Ectodermal cell (in vitro differentiated cells): Measurements from ENCODE around the gene ZSCAN16. TPM values are rescaled to one million over a fixed set of nuclear protein-coding genes. Genes with fewer than 3 reads are reported as not detected.
"Not testable (repeated sequence)": the region's sequence is repeated elsewhere in the genome, so short reads cannot be mapped to it uniquely, and the experiment has no call there.

Source experiments
- H3K27ac ChIP-seq: 2 replicates; pipeline ENCODE4 v1.7.0; 2013; ENCODE audit warnings: mild to moderate bottlenecking, low read depth, low read length; ENCODE audit not compliant: insufficient read depth, poor library complexity, severe bottlenecking
- H3K27me3 ChIP-seq: 2 replicates; pipeline ENCODE4 v1.7.0; 2013; ENCODE audit warnings: mild to moderate bottlenecking, low read length; ENCODE audit not compliant: insufficient read depth, control insufficient read depth, poor library complexity, severe bottlenecking
- H3K36me3 ChIP-seq: one replicate; pipeline ENCODE4 v1.7.0; 2013; ENCODE audit warnings: low read length; ENCODE audit not compliant: control insufficient read depth, insufficient read depth
- H3K4me1 ChIP-seq: one replicate; pipeline ENCODE4 v1.7.0; 2013; ENCODE audit warnings: low read length; ENCODE audit not compliant: control insufficient read depth, insufficient read depth
- H3K4me3 ChIP-seq: 2 replicates; pipeline ENCODE4 v1.7.0; 2013; ENCODE audit warnings: low read depth, low read length, control low read depth; ENCODE audit not compliant: insufficient read depth
- H3K9me3 ChIP-seq: 2 replicates; pipeline ENCODE4 v1.7.0; 2013; ENCODE audit warnings: mild to moderate bottlenecking, low read length, moderate library complexity; ENCODE audit not compliant: control insufficient read depth
- WGBS, 2 experiments: methylation state at CpG; one replicate each; pipeline ENCODE4 v1.1.7; 2013; ENCODE audit warnings: missing lambda C conversion rate in 2 of 2; 5-methylcytosine and 5-hydroxymethylcytosine counted together
- polyA plus RNA-seq, 4 experiments: library from polyadenylated mRNA; stranded (reverse); fragments of 50-300 nt; gene quantifications; one replicate each; pipeline ENCODE4 v1.2.3, GENCODE V29; 2013

ZSCAN16 gene
- polyA plus RNA-seq (2013, experiment 1 of 4): 5.9 TPM
- 5.9 TPM for polyA plus RNA-seq (2013, experiment 2 of 4)
- polyA plus RNA-seq (2013, experiment 3 of 4): 6.4 TPM
- 6.2 TPM for polyA plus RNA-seq (2013, experiment 4 of 4)

GRCh38 chr6:28124350-28124970, at the start of gene ZSCAN16:
ZSCAN16 (plus strand) TSS chr6:28124609; CDS start chr6:28125444, 835 bp downstream.
- 53 to 63% methylated on average over 28 of the region's 28 CpGs for WGBS, 2 experiments
- Histone ChIP-seq H3K4me3 (peak within 1 kb of the TSS; percentile 65), H3K27me3 (no peaks in the 10 kb centered on the region), H3K27ac (no peak within 1 kb of the TSS), H3K36me3 (no peaks in the 10 kb centered on the region), H3K9me3 (no peaks in the 10 kb centered on the region), H3K4me1 (no peaks in the 10 kb centered on the region)

DNA sequence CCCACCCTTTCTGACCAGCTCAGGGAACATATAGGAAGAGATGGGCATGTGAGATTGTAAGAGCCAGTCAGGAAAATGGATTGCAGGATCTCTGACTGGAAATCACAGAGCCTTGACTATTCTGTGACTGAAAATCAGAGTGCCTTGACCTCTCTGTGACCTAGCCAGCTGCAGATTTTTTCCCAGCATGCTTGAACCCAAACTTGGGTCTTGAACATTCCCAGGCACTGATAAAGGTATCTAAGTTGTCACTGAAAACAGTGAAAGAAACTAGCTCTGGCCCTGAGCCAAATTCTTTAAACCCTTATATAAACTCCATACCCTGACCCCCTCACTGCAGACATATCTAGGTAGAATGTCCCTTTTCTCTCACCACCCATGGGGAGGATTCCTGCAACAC, 46.4 kb upstream of the ZSCAN16 start:
- no peak overlapping the region for H3K27ac ChIP-seq
- H3K36me3 ChIP-seq: no peaks in the 10 kb centered on the region
- H3K9me3 ChIP-seq: no peaks in the 10 kb centered on the region
- H3K4me1 ChIP-seq: no peaks in the 10 kb centered on the region
- H3K27me3 ChIP-seq: no peaks in the 10 kb centered on the region
- H3K4me3 ChIP-seq: no peak overlapping the region

DNA sequence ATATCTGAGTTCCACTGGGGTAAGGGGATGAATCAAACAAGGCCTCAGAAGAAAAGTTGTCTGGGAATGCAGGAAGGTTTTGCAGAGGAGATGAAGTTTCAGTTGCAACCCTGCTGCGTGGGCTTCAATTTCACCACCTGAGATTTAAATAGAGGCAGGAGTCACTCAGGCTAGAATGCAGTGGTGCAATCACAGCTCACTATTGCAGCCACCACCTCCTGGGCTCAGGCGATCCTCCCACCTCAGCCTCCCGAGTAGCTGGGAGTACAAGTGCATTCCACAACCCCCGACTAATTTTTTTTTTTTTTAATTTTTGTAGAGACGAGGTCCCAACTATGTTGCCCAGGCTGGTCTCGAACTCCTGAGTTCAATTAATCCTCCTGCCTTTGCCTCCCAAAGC, 45.6 kb upstream of the ZSCAN16 start:
- Histone ChIP-seq H3K36me3 (no peaks in the 10 kb centered on the region), H3K27ac (no peak overlapping the region), H3K4me3 (no peak overlapping the region), H3K27me3 (no peaks in the 10 kb centered on the region), H3K9me3 (no peaks in the 10 kb centered on the region), H3K4me1 (no peaks in the 10 kb centered on the region)
- WGBS, 2 experiments: 86 to 94% methylated on average over 6 of the region's 6 CpGs

DNA sequence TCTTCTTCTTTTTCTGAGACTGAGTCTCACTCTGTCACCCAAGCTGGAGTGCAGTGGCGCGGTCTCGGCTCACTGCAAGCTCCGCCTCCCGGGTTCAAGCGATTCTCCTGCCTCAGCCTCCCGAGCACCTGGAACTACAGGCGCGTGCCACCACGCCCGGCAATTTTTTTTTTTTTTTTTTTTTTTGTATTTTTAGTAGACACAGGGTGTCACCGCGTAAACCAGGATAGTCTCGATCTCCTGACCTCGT, 44.1 kb upstream of the ZSCAN16 start, which contains the start of gene ZNF165:
Gene ZNF165, plus strand, starts transcription at position 188 of the 250 bp plus-strand sequence. CDS start 4,913 bp downstream, outside the sequence.
- H3K4me1 ChIP-seq, H3K9me3 ChIP-seq, H3K27me3 ChIP-seq, H3K36me3 ChIP-seq: not testable (repeated sequence)
- whole genome bisulfite sequencing, 2 experiments: 1 to 3% methylated on average over 12 to 15 of the region's 15 CpGs
- peak within 1 kb of the TSS; percentile 88 for H3K27ac ChIP-seq
- peak within 1 kb of the TSS; percentile 94 for H3K4me3 ChIP-seq

DNA sequence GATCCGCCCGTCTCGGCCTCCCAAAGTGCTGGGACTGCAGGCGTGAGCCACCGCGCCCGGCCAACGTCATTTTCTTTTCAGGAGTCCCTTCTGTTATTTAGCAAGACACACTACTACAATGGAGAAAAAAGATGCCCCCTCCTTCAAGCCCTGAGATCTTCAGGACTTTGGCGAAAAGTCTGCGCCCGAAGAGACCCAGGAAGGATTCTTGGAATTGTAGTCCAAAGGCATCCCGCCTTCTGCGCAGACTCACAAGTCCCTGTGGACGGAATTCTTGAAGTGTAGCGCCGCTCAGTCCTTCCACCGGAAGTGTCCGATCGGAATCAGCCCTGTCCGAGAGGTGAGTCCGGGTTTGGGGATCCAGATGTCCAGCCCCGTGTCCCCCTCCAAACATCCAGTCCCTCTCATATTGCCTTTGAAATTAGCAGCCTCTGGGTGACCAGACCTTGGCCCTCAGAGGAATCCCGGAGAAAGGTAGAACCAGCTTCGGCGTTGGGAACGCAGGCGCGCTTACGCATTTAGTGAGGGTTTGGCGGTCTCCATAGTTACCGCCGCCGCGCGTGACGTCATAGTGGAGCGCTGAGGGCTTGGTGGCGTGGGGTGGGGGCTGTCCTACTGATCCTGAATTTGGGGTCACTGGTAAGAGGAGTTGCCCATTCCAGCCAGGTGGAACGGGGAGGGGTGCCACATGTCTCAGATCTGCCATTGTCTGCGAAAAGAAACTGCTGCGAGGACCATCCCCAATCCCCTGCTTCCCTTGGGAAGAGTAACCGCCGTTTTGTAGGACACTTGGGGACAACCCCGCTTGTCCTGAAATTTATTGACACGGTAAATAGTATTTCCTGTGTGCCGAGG, 43.6 kb upstream of the ZSCAN16 start:
- 0 to 1% methylated on average over 46 of the region's 46 CpGs for WGBS, 2 experiments
- peak overlapping the region; percentile 94 for H3K4me3 ChIP-seq
- H3K9me3 ChIP-seq: no peaks in the 10 kb centered on the region
- H3K4me1 ChIP-seq: no peaks in the 10 kb centered on the region
- H3K27ac ChIP-seq: peak overlapping the region; percentile 88
- H3K27me3 ChIP-seq: no peaks in the 10 kb centered on the region
- no peaks in the 10 kb centered on the region for H3K36me3 ChIP-seq

DNA sequence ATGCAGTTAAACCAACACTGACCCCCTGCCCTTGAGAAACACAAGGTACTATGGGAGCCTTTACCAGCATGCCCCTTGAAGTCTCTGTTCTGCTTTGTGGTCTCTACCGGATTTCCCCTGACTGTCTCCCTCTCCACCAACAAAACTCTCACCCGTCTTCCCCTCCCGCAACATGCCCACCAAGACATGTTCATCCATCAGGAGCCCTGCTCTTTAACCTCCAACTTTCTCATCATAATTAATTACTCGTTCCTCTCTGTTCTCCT, 43.0 kb upstream of the ZSCAN16 start:
- no peaks in the 10 kb centered on the region for H3K4me1 ChIP-seq
- WGBS, 2 experiments: 28 to 30% methylated on average over 4 of the region's 4 CpGs

GRCh38 chr6:28082939-28083338, 41.5 kb upstream of the ZSCAN16 start:
- H3K4me3 ChIP-seq: no peak overlapping the region
- no peaks in the 10 kb centered on the region for H3K9me3 ChIP-seq
- H3K27ac ChIP-seq: no peak overlapping the region
- H3K4me1 ChIP-seq: no peaks in the 10 kb centered on the region
- no peaks in the 10 kb centered on the region for H3K36me3 ChIP-seq
- no peaks in the 10 kb centered on the region for H3K27me3 ChIP-seq

More for the DNA sequence above, 43.0 kb upstream of the ZSCAN16 start:
- Histone ChIP-seq H3K4me3 (peak overlapping the region; percentile 94), H3K36me3 (no peaks in the 10 kb centered on the region), H3K27me3 (no peaks in the 10 kb centered on the region), H3K27ac (no peak overlapping the region), H3K9me3 (no peaks in the 10 kb centered on the region)

DNA sequence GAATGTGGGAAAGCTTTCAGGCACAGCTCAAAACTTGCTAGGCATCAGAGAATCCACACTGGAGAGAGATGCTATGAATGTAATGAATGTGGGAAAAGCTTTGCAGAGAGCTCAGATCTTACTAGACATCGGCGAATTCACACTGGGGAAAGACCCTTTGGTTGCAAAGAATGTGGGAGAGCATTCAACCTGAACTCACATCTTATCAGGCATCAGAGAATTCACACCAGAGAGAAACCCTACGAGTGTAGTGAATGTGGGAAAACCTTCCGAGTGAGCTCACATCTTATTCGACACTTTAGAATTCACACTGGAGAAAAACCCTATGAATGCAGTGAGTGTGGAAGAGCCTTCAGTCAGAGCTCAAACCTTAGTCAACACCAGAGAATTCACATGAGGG, 35.4 kb upstream of the ZSCAN16 start:
- H3K4me3 ChIP-seq: no peak overlapping the region
- no peaks in the 10 kb centered on the region for H3K9me3 ChIP-seq
- 94 to 97% methylated on average over 5 of the region's 5 CpGs for WGBS, 2 experiments
- no peaks in the 10 kb centered on the region for H3K27me3 ChIP-seq
- no peak overlapping the region for H3K27ac ChIP-seq
- H3K4me1 ChIP-seq: no peaks in the 10 kb centered on the region
- no peaks in the 10 kb centered on the region for H3K36me3 ChIP-seq

DNA sequence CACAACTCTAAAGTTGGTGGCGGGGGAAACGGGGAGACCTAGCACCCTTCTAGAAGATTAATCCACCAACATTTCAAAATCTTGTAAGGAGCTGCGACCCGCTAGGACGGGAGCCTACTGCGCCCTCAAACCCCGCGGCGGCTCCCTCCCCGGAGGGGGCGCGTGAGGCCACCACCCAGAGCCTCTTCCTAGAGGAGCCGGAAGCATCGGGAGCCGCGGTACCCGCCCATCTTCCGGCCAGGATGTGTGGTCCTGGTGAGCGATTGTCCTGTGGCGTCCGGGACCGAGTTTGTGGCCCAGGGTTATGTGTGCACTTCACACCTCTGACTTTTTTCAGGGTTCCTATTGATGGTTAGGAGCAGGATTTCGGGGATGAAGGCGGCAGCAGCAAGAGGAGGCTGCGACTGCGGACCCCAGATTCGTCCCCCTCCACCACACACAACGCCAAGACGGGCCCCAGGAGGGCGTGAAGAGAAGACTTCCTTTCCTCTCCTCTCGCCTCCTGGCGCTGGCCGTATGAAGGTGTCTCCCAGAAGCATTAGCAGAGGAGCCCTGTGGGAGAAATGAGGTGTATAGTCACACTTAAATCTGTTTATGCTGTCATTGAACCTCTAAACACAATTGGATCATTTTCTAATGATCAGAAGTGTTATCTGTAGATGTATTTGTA, 33.4 kb upstream of the ZSCAN16 start:
- Histone ChIP-seq H3K4me1 (no peaks in the 10 kb centered on the region), H3K27ac (no peak overlapping the region), H3K9me3 (no peaks in the 10 kb centered on the region), H3K4me3 (no peak overlapping the region), H3K36me3 (no peaks in the 10 kb centered on the region), H3K27me3 (no peaks in the 10 kb centered on the region)
- 93% methylated on average over 32 to 33 of the region's 33 CpGs for WGBS, 2 experiments

DNA sequence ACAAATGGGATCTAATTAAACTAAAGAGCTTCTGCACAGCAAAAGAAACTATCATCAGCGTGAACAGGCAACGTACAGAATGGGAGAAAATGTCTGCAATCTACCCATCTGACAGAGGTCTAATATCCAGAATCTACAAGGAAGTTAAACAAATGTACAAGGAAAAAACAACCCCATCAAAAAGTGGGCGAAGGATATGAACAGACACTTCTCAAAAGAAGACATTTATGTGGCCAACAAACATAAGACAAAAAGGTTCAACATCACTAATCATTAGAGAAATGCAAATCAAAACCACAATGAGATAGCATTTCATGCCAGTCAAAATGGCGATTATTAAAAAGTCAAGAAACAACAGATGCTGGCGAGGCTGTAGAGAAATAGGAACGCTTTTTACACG, 22.2 kb upstream of the ZSCAN16 start:
- not testable (repeated sequence) for H3K9me3 ChIP-seq, H3K27ac ChIP-seq, H3K4me3 ChIP-seq, H3K36me3 ChIP-seq, H3K4me1 ChIP-seq
- H3K27me3 ChIP-seq: peaks cover 11% of the 10 kb centered on the region
- 80 to 83% methylated on average over 7 of the region's 7 CpGs for WGBS, 2 experiments
